ENCODE results near the gene F12. TPM values are rescaled to one million over a fixed set of nuclear protein-coding genes. Genes with fewer than 3 reads are reported as not detected.
A peak's percentile ranks its signal among the peaks of the same experiment; 100 is the strongest.

F12 gene
- total and polyA plus RNA-seq, 10 donors, result 0.60 to 2.3 (median 1.1) TPM

DNA sequence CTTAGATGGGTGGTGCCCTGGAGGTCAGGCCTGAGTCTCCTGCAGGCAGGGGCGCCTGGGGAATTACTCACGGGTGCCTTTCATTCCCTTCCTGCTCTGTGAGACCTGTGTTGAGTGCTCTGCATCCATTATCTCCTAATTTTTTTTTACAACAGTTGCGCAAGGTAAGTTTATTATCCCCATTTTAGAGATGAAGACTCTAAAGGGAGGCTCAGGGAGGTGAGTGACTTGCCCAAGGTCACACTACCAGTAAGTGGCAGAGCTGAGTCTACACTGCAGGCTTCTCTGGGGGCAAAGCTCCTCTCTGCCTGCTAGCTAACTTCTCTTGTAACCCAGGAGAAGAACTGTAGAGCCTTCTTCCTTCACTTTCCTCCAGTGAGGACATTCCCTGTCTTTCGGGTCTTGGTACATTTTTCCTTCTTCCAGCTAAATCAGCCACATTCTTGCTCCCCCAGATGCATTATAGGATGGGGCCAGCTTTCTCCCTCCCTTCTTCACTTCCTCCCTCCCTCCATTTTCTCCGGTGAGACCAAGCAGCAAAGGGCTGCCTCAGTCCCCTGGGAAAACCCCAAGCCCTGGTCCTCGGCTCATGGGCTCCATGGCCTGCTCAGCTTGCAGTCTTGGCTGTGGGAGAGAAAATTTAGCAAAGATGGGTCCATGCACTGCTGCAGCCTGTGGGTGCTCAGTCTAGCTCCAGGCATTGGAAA is 39.0 kb upstream of the F12 start:
- peak in 1 of 3 donors; percentile 16 for TF ChIP-seq POLR2AphosphoS5 (IDR thresholded peaks at IDR 0.05)
- TF ChIP-seq POLR2A (IDR thresholded peaks at IDR 0.05), result no peak
- 63 to 76% (median 70%) methylated on average over 6 of the region's 6 CpGs for WGBS, 5 donors
- Histone ChIP-seq H3K27ac (peak overlapping the region in 1 of 8 donors; percentile 86), H3K27me3 (replicated peaks in 1 of 7) (peaks cover 0 to 33% (median 0%) of the 10 kb centered on the region in 7 donors), H3K9me3 (no peaks in the 10 kb centered on the region), H3K4me3 (peak overlapping the region in 1 of 8 donors; percentile 83), H3K36me3 (peaks cover 0 to 9% (median 0%) of the 10 kb centered on the region in 6 donors), H3K4me1 (peaks cover 15 to 76% (median 48%) of the 10 kb centered on the region in 6 donors)
- intact Hi-C loops (cut with DNase I; ENCODE audit: low total_unique reads), result no loop called here
- DNase-seq, result no peak

GRCh38 chr5:177447611-177448243 is 38.4 kb upstream of the F12 start:
- Histone ChIP-seq H3K9me3 (no peaks in the 10 kb centered on the region), H3K27ac (peak overlapping the region in 2 of 8 donors; percentile 86 to 88), H3K27me3 (replicated peaks in 1 of 7) (peaks cover 0 to 32% (median 0%) of the 10 kb centered on the region in 7 donors), H3K4me3 (peak overlapping the region in 4 of 8 donors; percentile 58 to 83 (median 60)), H3K4me1 (peaks cover 15 to 76% (median 46%) of the 10 kb centered on the region in 6 donors), H3K36me3 (peaks cover 0 to 15% (median 5%) of the 10 kb centered on the region in 6 donors)
- no peak for TF ChIP-seq POLR2A (IDR thresholded peaks at IDR 0.05)
- TF ChIP-seq POLR2AphosphoS5 (IDR thresholded peaks at IDR 0.05), result peak; percentile 62 to 82 (median 65)
- TF ChIP-seq CTCF (IDR thresholded peaks at IDR 0.05 in 8 of 11, conservative IDR thresholded peaks at IDR 0.05 in 3 of 11), result no peak
- WGBS, 5 donors, result 6 to 19% (median 9%) methylated on average over 19 to 23 of the region's 23 CpGs
- peak; percentile 87 for DNase-seq
- intact Hi-C loops (cut with DNase I; ENCODE audit: low total_unique reads), result no loop called here

GRCh38 chr5:177447066-177447610 is 37.8 kb upstream of the F12 start:
- peak; percentile 92 for DNase-seq
- intact Hi-C loops (cut with DNase I; ENCODE audit: low total_unique reads), result no loop called here
- no peaks in the 10 kb centered on the region for H3K9me3 ChIP-seq
- peaks cover 0 to 32% (median 0%) of the 10 kb centered on the region in 7 donors for H3K27me3 ChIP-seq (replicated peaks in 1 of 7)
- peaks cover 15 to 77% (median 48%) of the 10 kb centered on the region in 6 donors for H3K4me1 ChIP-seq
- WGBS, 5 donors, result 0 to 3% (median 0%) methylated on average over 4 to 46 of the region's 52 CpGs
- peak overlapping the region in 7 of 8 donors; percentile 67 to 88 (median 79) for H3K27ac ChIP-seq
- H3K36me3 ChIP-seq, result peaks cover 0 to 21% (median 11%) of the 10 kb centered on the region in 6 donors
- TF ChIP-seq POLR2AphosphoS5 (IDR thresholded peaks at IDR 0.05), result peak; percentile 21 to 81 (median 68)
- no peak for TF ChIP-seq POLR2A (IDR thresholded peaks at IDR 0.05)
- H3K4me3 ChIP-seq, result peak overlapping the region; percentile 41 to 83 (median 55)

DNA sequence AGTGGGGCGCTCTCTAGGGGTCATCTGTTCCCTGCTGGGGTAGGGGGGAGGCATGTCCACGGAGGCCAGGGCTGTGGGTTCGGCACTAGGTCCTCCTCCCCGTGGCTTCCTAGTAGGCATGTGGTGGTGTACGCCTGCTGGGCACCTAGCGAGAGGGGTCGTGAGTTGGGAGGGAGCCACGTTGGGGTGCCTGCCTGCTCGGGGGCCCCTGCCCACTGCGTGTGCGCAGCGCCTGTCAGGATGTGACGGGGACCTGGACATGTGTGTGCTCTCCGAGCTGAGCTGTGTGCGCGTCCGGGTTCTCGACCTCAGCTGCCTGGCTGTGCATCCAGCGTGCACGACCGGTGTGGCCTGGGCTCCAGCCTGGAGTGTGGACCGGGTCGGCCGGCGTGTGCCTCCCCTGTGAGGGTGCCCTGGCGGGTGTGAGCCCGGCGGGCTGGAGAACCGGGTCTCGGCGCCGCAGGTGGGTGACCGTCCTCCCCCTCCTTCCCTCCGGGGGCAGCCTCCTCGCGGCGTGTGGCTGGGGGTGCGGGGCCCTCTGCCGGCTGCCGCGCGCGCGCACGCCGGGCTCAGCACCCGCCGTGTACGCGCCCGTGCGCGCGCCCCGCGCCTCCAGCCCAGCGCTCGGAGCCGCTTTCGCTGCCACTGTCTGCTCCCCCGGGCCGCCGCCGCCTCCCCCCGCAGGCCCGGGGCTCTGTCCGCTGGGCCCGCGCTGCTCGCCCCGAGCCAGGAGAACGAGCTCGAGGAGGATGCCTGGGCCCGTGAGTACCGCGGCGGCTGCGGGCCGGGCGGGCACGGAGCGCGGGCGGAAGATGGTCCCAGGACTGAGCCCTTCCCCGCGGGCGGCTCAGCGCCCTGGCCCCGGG is 37.1 kb upstream of the F12 start, which contains the start of gene PRR7:
Gene PRR7 (plus strand): TSS at position 615 of the 866 bp plus-strand sequence. CDS start 8,254 bp downstream, outside the sequence.
- H3K9me3 ChIP-seq, result no peaks in the 10 kb centered on the region
- TF ChIP-seq POLR2AphosphoS5 (IDR thresholded peaks at IDR 0.05) (peak; percentile 87 to 95 (median 91)), CTCF (IDR thresholded peaks at IDR 0.05 in 8 of 11, conservative IDR thresholded peaks at IDR 0.05 in 3 of 11) (peak in 5 of 11 experiments; percentile 21 to 41 (median 28)), POLR2A (IDR thresholded peaks at IDR 0.05) (no peak)
- peaks cover 0 to 32% (median 0%) of the 10 kb centered on the region in 7 donors for H3K27me3 ChIP-seq (replicated peaks in 1 of 7)
- WGBS, 5 donors, result 0 to 1% (median 0%) methylated on average over 11 to 89 of the region's 89 CpGs
- peak within 1 kb of the TSS; percentile 41 to 83 (median 55) for H3K4me3 ChIP-seq
- H3K4me1 ChIP-seq, result peaks cover 15 to 82% (median 49%) of the 10 kb centered on the region in 6 donors
- peak within 1 kb of the TSS; percentile 14 to 88 (median 78) for H3K27ac ChIP-seq
- peak; percentile 94 for DNase-seq
- intact Hi-C loops (cut with DNase I; ENCODE audit: low total_unique reads), result no loop called here
- H3K36me3 ChIP-seq, result peaks cover 0 to 28% (median 18%) of the 10 kb centered on the region in 6 donors
